Erythroblast (primary cell): ENCODE data around the gene ZDHHC22.

Experiments used
- DNase-seq, 2 experiments: peaks; one replicate each; lab custom pipeline; 2025; lab: John Stamatoyannopoulos, UW
- GATA1 ChIP-seq: IDR thresholded peaks from 2 replicates; pipeline ENCODE4 v1.6.1; 2011; ENCODE audit warnings: low read depth, mild to moderate bottlenecking, control low read depth, low read length, moderate library complexity
- POLR2A ChIP-seq: IDR thresholded peaks from 2 replicates; pipeline ENCODE4 v1.6.1; 2011; ENCODE audit warnings: mild to moderate bottlenecking, low read length

Gene ZDHHC22

DNA sequence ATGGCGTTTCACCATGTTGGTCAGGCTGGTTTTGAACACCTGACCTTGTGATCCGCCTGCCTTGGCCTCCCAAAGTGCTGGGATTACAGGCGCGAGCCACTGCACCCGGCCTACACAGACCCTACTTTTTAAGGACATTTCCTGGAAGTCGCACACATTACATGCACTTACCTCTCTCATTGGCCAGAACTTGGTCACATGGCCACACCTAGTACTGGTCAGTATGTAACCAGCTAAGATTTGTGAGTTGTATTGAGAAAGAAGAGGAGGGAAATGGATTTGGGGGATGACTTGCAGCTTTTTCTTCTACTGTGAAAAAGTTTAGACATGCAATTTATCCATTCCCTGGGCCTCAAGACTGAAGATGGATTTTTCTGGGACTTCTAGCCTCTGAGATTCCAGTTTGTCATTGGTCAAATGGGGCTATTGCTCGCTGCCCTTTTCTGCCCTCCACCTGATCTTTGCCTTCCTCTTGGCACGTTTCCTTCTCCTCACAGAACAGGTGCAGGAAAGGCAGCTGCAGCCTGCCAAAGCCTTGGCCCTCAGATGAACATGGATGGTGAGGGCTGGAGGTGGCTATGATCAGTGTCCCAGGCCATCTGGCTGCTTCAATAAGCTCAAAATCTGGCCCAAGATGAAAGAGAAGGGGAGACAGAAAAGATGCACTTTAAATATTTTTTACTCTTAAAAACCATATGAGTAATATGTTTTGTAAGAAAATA lies 7.1 kb upstream of the ZDHHC22 start:
- TF ChIP-seq POLR2A (no peak), GATA1 (no peak)
- no peak for DNase-seq

DNA sequence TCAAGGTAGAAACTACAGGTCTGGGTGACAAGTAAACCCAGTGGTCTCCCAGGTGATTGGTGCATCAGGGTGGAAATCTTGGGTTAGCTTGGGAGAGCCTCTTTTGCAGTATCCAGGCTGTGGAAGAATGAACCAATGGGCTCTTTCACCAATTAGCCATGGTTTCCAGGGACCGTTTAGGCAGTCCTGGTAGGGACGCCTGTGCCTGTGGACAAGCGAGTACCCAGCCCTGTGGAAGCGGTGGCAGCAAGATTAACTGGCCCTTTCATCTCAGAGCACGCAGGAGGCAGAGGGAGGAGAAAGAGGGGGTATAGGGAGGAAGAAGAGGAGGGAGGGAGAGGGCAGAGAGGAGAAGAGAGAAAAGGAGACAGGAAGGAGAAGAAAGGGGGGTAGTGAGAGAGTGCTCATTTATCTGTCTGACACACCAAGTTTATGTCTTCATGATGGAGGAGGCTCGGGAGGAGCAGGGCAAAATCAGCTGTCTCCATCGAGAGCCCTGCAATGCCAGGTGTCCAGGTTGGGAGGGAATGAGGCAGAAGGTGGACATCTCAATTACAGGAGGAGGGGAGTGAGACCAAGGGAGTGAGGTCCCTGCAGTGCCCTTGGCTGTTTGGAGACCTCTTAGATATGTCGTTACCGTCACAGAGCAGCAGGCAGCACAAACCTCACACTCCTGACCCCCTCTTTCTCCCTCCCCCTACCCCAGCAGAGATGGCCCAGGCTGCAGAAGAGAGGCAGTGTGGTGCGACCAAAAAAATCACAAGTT lies 4.6 kb upstream of the ZDHHC22 start:
- TF ChIP-seq POLR2A = no peak
- no peak for DNase-seq

DNA sequence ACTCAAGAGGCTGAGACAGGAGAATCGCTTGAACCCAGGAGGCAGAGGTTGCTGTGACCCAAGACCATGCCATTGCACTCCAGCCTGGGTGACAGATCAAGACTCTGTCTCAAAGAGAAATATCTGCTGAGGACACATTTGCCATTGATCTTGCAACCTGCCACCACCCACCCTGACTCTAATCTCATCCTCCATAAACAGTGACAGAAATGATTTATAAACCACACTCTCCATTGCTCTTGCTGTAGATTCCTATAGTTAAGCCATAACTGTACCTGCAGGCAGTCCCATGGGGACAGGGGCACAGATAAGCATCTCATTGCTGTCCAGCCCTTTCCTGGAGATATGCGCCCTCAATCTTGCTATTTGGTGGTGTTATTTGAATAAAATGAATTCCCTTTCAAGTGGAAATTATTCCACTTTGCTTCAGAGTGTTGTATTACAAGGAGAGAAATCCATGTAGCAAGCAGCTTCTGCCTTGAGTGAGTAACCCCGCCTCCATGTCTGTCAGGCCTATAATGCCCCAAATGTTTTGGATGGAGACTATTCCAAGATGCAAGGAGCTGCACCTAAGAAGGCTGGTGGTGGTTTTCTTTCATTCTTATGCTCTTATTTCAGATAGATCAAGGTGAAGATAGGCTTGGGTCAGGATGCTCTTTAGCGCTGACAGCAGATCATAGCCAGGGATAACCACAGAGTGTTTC lies 3.0 kb upstream of the ZDHHC22 start:
- TF ChIP-seq POLR2A (no peak), GATA1 (no peak)
- DNase-seq = no peak

DNA sequence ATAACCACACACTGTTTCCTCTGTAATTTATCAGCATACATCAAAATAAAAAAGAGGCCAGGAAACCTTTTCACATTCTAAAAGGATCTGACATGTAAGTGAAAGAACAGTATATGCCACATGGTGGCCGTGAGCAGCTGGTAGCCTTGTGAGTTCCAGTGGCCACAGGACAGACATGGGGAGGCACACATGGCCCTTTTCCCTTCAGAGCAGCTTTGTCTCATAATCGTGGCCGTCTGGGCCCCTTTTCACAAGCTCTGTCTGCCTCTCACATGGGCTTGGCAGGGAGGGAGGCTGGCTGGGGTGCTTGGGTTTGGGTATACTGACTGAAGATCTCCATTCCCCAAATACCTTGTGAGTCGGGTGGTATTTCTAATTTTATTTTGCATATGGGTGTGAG lies 1.5 kb upstream of the ZDHHC22 start:
- TF ChIP-seq POLR2A (no peak), GATA1 (no peak)
- no peak for DNase-seq

DNA sequence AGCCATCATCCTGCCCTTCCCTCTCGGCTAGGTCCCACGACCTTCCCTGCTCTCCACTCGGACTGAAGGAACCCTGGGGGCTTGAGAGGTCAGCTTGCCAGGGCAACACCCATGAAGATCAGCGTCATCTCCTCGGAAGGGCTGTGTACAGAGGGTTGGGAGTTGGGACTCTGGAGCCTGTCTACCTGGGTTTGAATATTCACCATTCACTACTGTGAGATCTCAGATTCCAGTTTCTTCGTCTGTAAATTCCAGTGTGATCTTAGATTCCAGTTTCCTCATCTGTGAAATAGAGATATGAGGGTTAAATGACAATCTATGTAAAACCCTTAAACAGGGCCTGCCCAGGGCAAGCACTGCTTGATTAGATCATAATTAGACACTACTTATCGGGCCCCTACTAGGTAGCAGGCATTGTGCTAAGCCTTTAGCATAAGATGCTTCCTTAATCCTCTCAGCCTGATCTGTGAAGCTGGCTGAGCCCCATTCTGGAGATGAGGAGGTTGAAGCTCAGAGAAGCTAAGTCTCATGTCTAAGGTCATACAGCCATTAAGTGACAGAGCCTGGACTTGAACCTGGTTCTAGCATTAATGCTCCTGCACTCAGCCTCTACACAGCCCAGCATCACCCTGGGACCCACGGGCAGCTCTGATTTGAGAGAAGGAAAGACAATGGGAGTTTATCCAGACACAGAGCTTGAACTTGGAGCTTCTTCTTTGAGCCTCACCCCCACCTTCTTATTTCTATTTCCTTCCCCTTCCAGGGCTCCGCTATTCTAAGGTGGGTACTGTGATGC lies 612 bp upstream of the ZDHHC22 start:
- no peak for DNase-seq
- no peak for TF ChIP-seq GATA1
- TF ChIP-seq POLR2A = no peak

DNA sequence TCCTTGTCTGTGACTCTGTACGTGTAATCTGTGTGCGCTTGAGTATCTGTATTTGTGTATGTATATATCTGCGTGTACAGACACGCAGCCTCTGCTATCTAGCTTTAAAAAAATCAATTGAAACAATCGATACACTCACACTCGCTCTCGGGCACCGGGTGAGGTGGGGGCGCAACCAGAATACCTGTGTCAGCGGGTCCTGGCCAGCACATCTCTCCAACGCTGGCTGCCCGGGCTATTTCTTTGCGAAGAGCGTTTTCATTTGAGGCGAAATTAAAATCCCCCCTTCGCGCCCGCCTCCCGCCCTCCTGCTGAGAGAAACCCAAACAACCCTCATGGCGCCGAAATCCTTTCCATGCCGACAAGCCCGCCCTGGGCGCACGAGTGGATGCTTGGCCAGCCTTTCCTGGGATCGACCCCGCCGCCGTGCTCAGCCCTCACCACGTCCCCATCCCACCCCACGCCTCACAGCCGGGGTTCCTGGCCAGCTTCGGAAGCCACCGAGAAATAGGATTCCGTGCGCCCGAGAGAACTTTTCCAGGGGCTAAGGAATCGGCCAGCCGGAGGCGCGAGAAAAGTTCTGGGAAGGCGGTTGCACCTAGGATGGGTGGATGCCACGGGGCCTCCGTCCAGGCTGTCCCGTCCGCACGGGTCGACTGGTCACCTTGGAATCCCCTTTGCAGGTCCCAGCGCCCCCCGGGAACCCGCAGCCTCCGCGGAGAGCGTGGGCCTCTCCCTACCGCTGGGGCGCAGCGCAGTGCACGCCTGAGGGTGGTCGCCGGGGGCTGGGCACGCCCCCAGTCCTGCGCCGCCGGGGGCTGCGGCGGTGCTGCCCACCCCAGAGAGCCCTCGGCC lies 1.0 kb downstream of the ZDHHC22 start:
- DNase-seq = no peak
- TF ChIP-seq GATA1 = no peak
- TF ChIP-seq POLR2A = no peak

DNA sequence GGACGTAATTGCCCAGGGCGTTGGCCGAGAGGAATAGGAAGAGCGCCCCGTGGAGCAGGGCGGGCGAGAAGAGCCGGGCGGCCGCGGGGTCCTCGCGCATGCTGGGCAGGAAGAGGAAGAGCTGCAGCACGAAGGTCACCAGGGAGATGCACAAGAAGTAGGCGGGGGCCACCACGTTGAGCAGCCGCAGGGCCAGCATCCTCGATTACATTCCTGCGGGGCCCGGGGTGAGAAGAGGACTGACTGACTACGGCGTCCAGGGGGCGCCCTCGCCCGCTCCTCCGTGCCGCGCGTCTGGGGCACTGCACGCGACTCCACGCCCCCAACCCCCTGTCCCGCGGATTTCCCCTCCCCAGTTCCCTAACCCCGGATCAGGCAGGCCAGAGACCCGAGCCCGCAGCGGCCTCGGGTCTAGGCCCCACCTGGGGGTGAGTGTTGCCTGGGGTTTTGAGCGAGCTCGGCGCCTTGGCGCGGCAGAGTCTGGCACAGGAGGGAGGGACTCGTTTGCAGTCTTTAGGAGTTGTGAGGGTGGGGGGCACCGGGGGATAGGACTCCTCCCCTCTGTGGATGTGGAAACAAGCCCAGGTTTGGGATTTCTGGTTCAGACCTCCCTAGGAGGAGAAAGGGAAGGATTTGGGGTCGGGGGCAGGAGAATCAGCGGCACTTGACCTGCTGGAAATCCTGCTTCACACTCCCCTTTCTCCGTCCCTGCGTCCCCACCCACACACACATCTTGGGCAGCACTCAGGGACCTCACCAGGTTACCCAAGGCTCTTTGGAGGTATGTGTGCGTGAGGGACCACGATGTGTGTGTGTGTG lies 1.8 kb downstream of the ZDHHC22 start:
- TF ChIP-seq POLR2A = no peak
- no peak for TF ChIP-seq GATA1
- DNase-seq = peak; percentile 41 to 48

DNA sequence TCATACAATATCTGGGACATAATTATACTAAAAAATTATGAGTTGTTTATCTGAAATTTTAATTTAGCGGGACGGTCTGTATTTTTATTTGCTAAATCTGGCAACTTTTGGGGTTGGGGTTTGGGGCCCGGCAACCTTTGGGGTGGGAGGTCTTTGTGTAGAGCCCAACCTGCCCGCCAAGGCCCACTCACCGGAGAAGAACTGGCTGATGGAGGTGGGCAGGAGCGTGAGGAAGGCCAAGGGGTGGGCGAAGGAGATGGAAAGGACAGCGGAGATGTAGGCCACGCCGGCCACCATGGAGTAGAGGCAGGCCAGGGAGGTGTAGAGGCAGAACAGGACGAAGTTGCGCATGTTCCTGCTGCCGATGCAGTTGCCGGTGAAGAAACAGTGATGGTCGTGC lies 2.6 kb downstream of the ZDHHC22 start:
- no peak for DNase-seq
- no peak for TF ChIP-seq POLR2A
- TF ChIP-seq GATA1 = no peak

DNA sequence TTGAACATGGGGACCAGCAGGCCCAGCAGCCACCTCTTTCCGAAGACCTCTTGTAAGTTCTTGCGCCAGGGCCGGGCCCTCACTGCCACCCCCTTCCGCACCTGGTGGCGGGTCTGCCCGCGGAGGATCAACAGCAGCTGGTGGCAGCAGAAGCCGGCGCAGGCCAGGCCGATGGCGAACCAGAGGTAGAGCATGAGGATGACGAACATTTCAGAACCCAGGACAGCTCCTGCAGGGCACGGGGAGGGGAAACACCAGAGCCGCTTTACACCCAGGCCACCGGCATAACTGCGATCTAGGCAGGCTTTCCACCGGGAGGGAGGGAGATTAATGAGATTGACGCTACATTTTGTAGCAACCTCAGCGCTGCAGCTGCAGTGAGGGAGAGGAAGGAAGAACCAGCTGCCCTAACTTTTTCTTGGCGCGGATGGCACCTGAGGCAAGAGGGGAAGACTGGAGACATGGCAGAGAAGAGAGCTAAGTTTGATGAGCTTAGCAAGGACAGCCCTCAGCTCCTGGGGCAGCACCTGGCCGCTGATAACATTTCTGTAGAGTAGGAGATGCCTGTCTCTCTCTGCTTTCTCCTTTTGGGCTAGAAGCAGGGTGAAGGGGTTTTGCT lies 7.8 kb downstream of the ZDHHC22 start:
- TF ChIP-seq GATA1 (no peak), POLR2A (no peak)
- peak; percentile 65 to 67 for DNase-seq

DNA sequence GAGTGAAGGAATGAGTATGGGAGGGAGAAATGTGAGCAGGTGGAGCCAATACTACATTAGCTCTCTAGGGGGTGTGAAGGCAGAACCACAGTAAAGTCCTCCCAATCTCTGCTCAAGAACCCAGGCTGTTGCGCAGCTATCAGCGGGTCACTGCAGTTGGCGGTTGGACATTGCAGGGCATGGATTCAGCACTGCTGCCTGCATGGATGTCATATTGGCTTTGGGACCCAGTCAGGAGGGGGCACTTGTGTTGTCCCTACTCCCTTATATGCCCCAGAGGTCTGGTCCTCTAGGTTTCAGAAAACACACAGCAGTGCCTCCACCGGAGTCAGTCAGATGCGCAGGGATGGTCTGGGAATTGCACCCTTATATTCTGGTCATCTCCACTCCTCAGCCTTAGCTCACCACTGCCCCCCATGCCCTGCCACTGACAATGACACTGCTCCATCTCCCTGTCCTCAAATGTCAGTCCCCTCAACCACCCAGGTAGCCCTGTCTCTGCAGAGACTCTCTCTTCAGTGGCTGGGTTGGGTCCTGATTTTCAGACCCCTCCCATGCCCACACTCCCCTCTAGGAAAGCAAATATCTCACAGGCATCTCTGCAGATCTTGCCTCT lies 9.6 kb downstream of the ZDHHC22 start:
- no peak for DNase-seq
- TF ChIP-seq GATA1 (no peak), POLR2A (no peak)

DNA sequence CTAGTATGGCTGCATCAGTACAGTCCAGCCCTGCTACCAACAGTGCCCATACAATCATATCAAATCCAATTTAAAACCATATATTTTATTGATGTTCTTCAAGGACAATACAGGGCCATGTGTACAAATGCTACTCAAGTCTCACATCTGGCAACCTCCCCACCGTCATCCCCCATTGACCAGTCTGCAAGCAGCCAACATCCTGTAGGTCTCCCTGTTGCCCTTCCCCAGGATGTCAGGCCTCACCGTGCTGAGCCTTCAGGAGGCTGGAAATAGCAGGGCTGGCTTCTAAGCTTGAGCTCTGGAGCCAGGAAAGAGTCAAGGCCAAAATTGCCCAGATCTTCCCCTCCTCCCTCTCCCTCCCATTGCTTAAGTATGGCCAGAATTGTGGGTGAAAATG lies 10.4 kb downstream of the ZDHHC22 start:
- no peak for DNase-seq
- no peak for TF ChIP-seq POLR2A
- no peak for TF ChIP-seq GATA1
